ENCODE measurements around the gene LPCAT1. TPM values are rescaled to one million over a fixed set of nuclear protein-coding genes. Genes with fewer than 3 reads are reported as not detected.
A peak's percentile ranks its signal among the peaks of the same experiment; 100 is the strongest.
"Not testable (repeated sequence)": the region's sequence is repeated elsewhere in the genome, so short reads cannot be mapped to it uniquely, and the experiment has no call there.

LPCAT1 gene
- total RNA-seq, 2 donors from 2014 or later, result 90.0 to 179 TPM

- H3K27me3 Mint-ChIP-seq, result no peaks in the 10 kb centered on the region
Observed at GRCh38 chr5:1540831-1541701, 17.3 kb upstream of the LPCAT1 start.

GRCh38 chr5:1540166-1540565 is 16.4 kb upstream of the LPCAT1 start:
- Mint-ChIP-seq H3K9me3 (no peaks in the 10 kb centered on the region), H3K4me3 (no peak overlapping the region), H3K27me3 (no peaks in the 10 kb centered on the region), H3K4me1 (ENCODE audit: low read depth in 2 of 2) (peaks cover 32 to 34% of the 10 kb centered on the region in 2 donors), H3K27ac (peak overlapping the region in 1 of 2 donors; percentile 56), H3K36me3 (no peaks in the 10 kb centered on the region)
- ATAC-seq, result peak in 1 of 2 donors; percentile 55
- DNase-seq (ENCODE audit: low spot score), result no peak

More at GRCh38 chr5:1540831-1541701, 17.3 kb upstream of the LPCAT1 start:
- ATAC-seq (no peak), DNase-seq (ENCODE audit: low spot score) (no peak)
- Mint-ChIP-seq H3K9me3 (no peaks in the 10 kb centered on the region), H3K4me3 (no peak overlapping the region), H3K4me1 (ENCODE audit: low read depth in 2 of 2) (peaks cover 33 to 34% of the 10 kb centered on the region in 2 donors), H3K27ac (peak overlapping the region in 1 of 2 donors; percentile 56), H3K36me3 (no peaks in the 10 kb centered on the region)

- not testable (repeated sequence) for H3K9me3 Mint-ChIP-seq; DNase-seq (ENCODE audit: low spot score); H3K4me3 Mint-ChIP-seq; H3K27me3 Mint-ChIP-seq; H3K36me3 Mint-ChIP-seq; ATAC-seq
- H3K27ac Mint-ChIP-seq, result peak overlapping the region in 1 of 2 donors; percentile 37
- H3K4me1 Mint-ChIP-seq (ENCODE audit: low read depth in 2 of 2), result peaks cover 28 to 31% of the 10 kb centered on the region in 2 donors
Observed at GRCh38 chr5:1539393-1540161, 15.8 kb upstream of the LPCAT1 start.

GRCh38 chr5:1538741-1539392 is 15.1 kb upstream of the LPCAT1 start:
- no peak for DNase-seq (ENCODE audit: low spot score)
- ATAC-seq, result no peak
- Mint-ChIP-seq H3K4me1 (ENCODE audit: low read depth in 2 of 2) (peaks cover 28 to 31% of the 10 kb centered on the region in 2 donors), H3K27me3 (no peaks in the 10 kb centered on the region), H3K36me3 (no peaks in the 10 kb centered on the region), H3K27ac (peak overlapping the region in 1 of 2 donors; percentile 37), H3K4me3 (peak overlapping the region; percentile 59), H3K9me3 (no peaks in the 10 kb centered on the region)

GRCh38 chr5:1538276-1538675 is 14.5 kb upstream of the LPCAT1 start:
- ATAC-seq, result no peak
- H3K9me3 Mint-ChIP-seq, result no peaks in the 10 kb centered on the region
- H3K36me3 Mint-ChIP-seq, result no peaks in the 10 kb centered on the region
- peaks cover 28 to 31% of the 10 kb centered on the region in 2 donors for H3K4me1 Mint-ChIP-seq (ENCODE audit: low read depth in 2 of 2)
- H3K27me3 Mint-ChIP-seq, result no peaks in the 10 kb centered on the region
- H3K27ac Mint-ChIP-seq, result peak overlapping the region in 1 of 2 donors; percentile 37
- H3K4me3 Mint-ChIP-seq, result peak overlapping the region; percentile 59
- DNase-seq (ENCODE audit: low spot score), result no peak

- Mint-ChIP-seq H3K36me3 (no peaks in the 10 kb centered on the region), H3K4me3 (peak overlapping the region; percentile 85), H3K27ac (peak overlapping the region; percentile 78 to 89), H3K9me3 (no peaks in the 10 kb centered on the region), H3K27me3 (no peaks in the 10 kb centered on the region), H3K4me1 (ENCODE audit: low read depth in 2 of 2) (peaks cover 28 to 31% of the 10 kb centered on the region in 2 donors)
- no peak for ATAC-seq
- no peak for DNase-seq (ENCODE audit: low spot score)
Observed at GRCh38 chr5:1537603-1538154, 13.9 kb upstream of the LPCAT1 start.

GRCh38 chr5:1536871-1537602 is 13.3 kb upstream of the LPCAT1 start:
- Mint-ChIP-seq H3K9me3 (no peaks in the 10 kb centered on the region), H3K4me1 (ENCODE audit: low read depth in 2 of 2) (peaks cover 28 to 31% of the 10 kb centered on the region in 2 donors), H3K4me3 (peak overlapping the region; percentile 85), H3K27me3 (no peaks in the 10 kb centered on the region), H3K36me3 (no peaks in the 10 kb centered on the region), H3K27ac (peak overlapping the region; percentile 78 to 89)
- no peak for DNase-seq (ENCODE audit: low spot score)
- ATAC-seq, result peak in 1 of 2 donors; percentile 38

GRCh38 chr5:1536322-1536845 is 12.6 kb upstream of the LPCAT1 start:
- ATAC-seq (peak; percentile 96 to 99), DNase-seq (ENCODE audit: low spot score) (peak; percentile 83)
- peak overlapping the region; percentile 85 for H3K4me3 Mint-ChIP-seq
- peaks cover 28 to 31% of the 10 kb centered on the region in 2 donors for H3K4me1 Mint-ChIP-seq (ENCODE audit: low read depth in 2 of 2)
- H3K9me3 Mint-ChIP-seq, result no peaks in the 10 kb centered on the region
- no peaks in the 10 kb centered on the region for H3K27me3 Mint-ChIP-seq
- H3K27ac Mint-ChIP-seq, result peak overlapping the region; percentile 78 to 89
- no peaks in the 10 kb centered on the region for H3K36me3 Mint-ChIP-seq

DNA sequence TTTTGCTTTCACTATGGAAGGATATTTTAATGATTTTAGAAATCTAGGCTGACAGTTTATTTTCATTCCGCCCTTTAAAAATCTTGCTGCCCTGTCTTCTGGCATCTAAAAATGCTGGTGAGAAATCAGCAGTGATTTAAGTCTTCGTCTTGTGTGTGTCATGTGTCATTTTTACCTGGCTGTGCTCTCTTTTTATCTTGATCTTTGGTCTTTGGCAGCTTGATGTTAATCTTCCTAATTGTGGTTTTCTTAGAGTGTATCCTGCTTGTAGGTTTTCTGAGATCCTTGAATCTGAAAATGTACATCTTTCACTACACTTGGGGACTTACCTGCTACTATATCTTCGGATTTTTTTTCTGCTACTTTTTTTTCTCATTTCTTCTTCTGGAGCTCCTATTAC is 11.9 kb upstream of the LPCAT1 start:
- H3K4me1 Mint-ChIP-seq (ENCODE audit: low read depth in 2 of 2), result peaks cover 28 to 31% of the 10 kb centered on the region in 2 donors
- no peak for ATAC-seq
- peak overlapping the region; percentile 78 to 89 for H3K27ac Mint-ChIP-seq
- H3K9me3 Mint-ChIP-seq, result no peaks in the 10 kb centered on the region
- no peaks in the 10 kb centered on the region for H3K36me3 Mint-ChIP-seq
- DNase-seq (ENCODE audit: low spot score), result no peak
- peak overlapping the region; percentile 85 for H3K4me3 Mint-ChIP-seq
- no peaks in the 10 kb centered on the region for H3K27me3 Mint-ChIP-seq

GRCh38 chr5:1532384-1532783 is 8.6 kb upstream of the LPCAT1 start:
- ATAC-seq (no peak), DNase-seq (ENCODE audit: low spot score) (no peak)
- peaks cover 18 to 20% of the 10 kb centered on the region in 2 donors for H3K4me1 Mint-ChIP-seq (ENCODE audit: low read depth in 2 of 2)
- no peaks in the 10 kb centered on the region for H3K36me3 Mint-ChIP-seq
- no peaks in the 10 kb centered on the region for H3K9me3 Mint-ChIP-seq
- H3K27me3 Mint-ChIP-seq, result no peaks in the 10 kb centered on the region
- H3K4me3 Mint-ChIP-seq, result no peak overlapping the region
- H3K27ac Mint-ChIP-seq, result peak overlapping the region in 1 of 2 donors; percentile 8

GRCh38 chr5:1529498-1529897 is 5.7 kb upstream of the LPCAT1 start:
- H3K4me1 Mint-ChIP-seq (ENCODE audit: low read depth in 2 of 2), result peaks cover 0 to 6% of the 10 kb centered on the region in 2 donors
- no peak for DNase-seq (ENCODE audit: low spot score)
- H3K9me3 Mint-ChIP-seq, result no peaks in the 10 kb centered on the region
- no peak overlapping the region for H3K4me3 Mint-ChIP-seq
- H3K36me3 Mint-ChIP-seq, result no peaks in the 10 kb centered on the region
- H3K27ac Mint-ChIP-seq, result no peak overlapping the region
- no peaks in the 10 kb centered on the region for H3K27me3 Mint-ChIP-seq
- ATAC-seq, result no peak

GRCh38 chr5:1527533-1528205 is 3.9 kb upstream of the LPCAT1 start:
- Mint-ChIP-seq H3K27me3 (no peaks in the 10 kb centered on the region), H3K9me3 (no peaks in the 10 kb centered on the region), H3K4me3 (no peak overlapping the region), H3K27ac (peak overlapping the region in 1 of 2 donors; percentile 21), H3K36me3 (no peaks in the 10 kb centered on the region), H3K4me1 (ENCODE audit: low read depth in 2 of 2) (peaks cover 0 to 9% of the 10 kb centered on the region in 2 donors)
- ATAC-seq (no peak), DNase-seq (ENCODE audit: low spot score) (no peak)
